ENCODE data around the gene P2RX6. TPM values are rescaled to one million over a fixed set of nuclear protein-coding genes. Genes with fewer than 3 reads are reported as not detected.

The P2RX6 gene
- total and polyA plus RNA-seq, 2 experiments from 2014 or later = 3.3 to 8.0 TPM

GRCh38 chr22:21043860-21044535 lies 29.0 kb downstream of the P2RX6 start:
- peak overlapping the region; percentile 95 for H3K4me2 ChIP-seq
- WGBS (ENCODE audit: low lambda C conversion rate, missing lambda C conversion rate) = 93% methylated on average over 15 of the region's 15 CpGs

GRCh38 chr22:21044931-21045584 lies 30.1 kb downstream of the P2RX6 start:
- Histone ChIP-seq H3K4me2 (peak overlapping the region; percentile 95), H3K9me3 (ENCODE audit: low read depth) (no peaks in the 10 kb centered on the region), H3K27ac (peak overlapping the region; percentile 65), H3K9me2 (replicated peaks; ENCODE audit: insufficient read depth) (no peaks in the 10 kb centered on the region), H4K20me1 (ENCODE audit: insufficient read depth, poor library complexity, severe bottlenecking) (no peaks in the 10 kb centered on the region), H3K79me2 (no peaks in the 10 kb centered on the region), H3K4me1 (ENCODE audit: insufficient read depth) (peaks cover 11% of the 10 kb centered on the region), H3K4me3 (no peak overlapping the region), H2AFZ (peak overlapping the region; percentile 18), H3K27me3 (no peaks in the 10 kb centered on the region), H3K36me3 (replicated peaks; ENCODE audit: insufficient read depth, low read depth) (no peaks in the 10 kb centered on the region)
- 31% methylated on average over 11 of the region's 15 CpGs for WGBS (ENCODE audit: low lambda C conversion rate, missing lambda C conversion rate)
- DNase-seq (ENCODE audit: low spot score) = no peak
- TF ChIP-seq EZH2phosphoT487 (IDR thresholded peaks at IDR 0.05; ENCODE audit: low read depth, severe bottlenecking, unreplicated experiment) (no peak), EZH2 (IDR thresholded peaks at IDR 0.05; ENCODE audit: borderline replicate concordance) (no peak), CTCF (IDR thresholded peaks at IDR 0.05; ENCODE audit: poor library complexity) (no peak)

More at GRCh38 chr22:21043860-21044535, 29.0 kb downstream of the P2RX6 start:
- TF ChIP-seq EZH2 (IDR thresholded peaks at IDR 0.05; ENCODE audit: borderline replicate concordance) (no peak), CTCF (IDR thresholded peaks at IDR 0.05; ENCODE audit: poor library complexity) (no peak), EZH2phosphoT487 (IDR thresholded peaks at IDR 0.05; ENCODE audit: low read depth, severe bottlenecking, unreplicated experiment) (no peak)
- H3K27me3 ChIP-seq = no peaks in the 10 kb centered on the region
- peaks cover 11% of the 10 kb centered on the region for H3K4me1 ChIP-seq (ENCODE audit: insufficient read depth)
- H3K9me3 ChIP-seq (ENCODE audit: low read depth) = no peaks in the 10 kb centered on the region
- no peak for DNase-seq (ENCODE audit: low spot score)
- no peaks in the 10 kb centered on the region for H3K79me2 ChIP-seq
- no peaks in the 10 kb centered on the region for H4K20me1 ChIP-seq (ENCODE audit: insufficient read depth, poor library complexity, severe bottlenecking)
- no peak overlapping the region for H3K4me3 ChIP-seq
- no peaks in the 10 kb centered on the region for H3K36me3 ChIP-seq (replicated peaks; ENCODE audit: insufficient read depth, low read depth)
- peak overlapping the region; percentile 20 for H3K27ac ChIP-seq
- no peak overlapping the region for H2AFZ ChIP-seq
- H3K9me2 ChIP-seq (replicated peaks; ENCODE audit: insufficient read depth) = no peaks in the 10 kb centered on the region

GRCh38 chr22:21045585-21046294 lies 30.8 kb downstream of the P2RX6 start, which contains the start of gene LRRC74B:
Gene LRRC74B (plus strand): TSS chr22:21045946. CDS start chr22:21045987, 41 bp downstream.
- Histone ChIP-seq H3K79me2 (no peaks in the 10 kb centered on the region), H3K27me3 (no peaks in the 10 kb centered on the region), H3K4me2 (peak within 1 kb of the TSS; percentile 95), H3K4me3 (peak within 1 kb of the TSS; percentile 60), H2AFZ (peak within 1 kb of the TSS; percentile 84), H3K9me2 (replicated peaks; ENCODE audit: insufficient read depth) (no peaks in the 10 kb centered on the region), H3K36me3 (replicated peaks; ENCODE audit: insufficient read depth, low read depth) (no peaks in the 10 kb centered on the region), H3K27ac (peak within 1 kb of the TSS; percentile 65), H4K20me1 (ENCODE audit: insufficient read depth, poor library complexity, severe bottlenecking) (no peaks in the 10 kb centered on the region), H3K4me1 (ENCODE audit: insufficient read depth) (peaks cover 11% of the 10 kb centered on the region), H3K9me3 (ENCODE audit: low read depth) (no peaks in the 10 kb centered on the region)
- DNase-seq (ENCODE audit: low spot score) = peak; percentile 93
- TF ChIP-seq CTCF (IDR thresholded peaks at IDR 0.05; ENCODE audit: poor library complexity) (no peak), EZH2phosphoT487 (IDR thresholded peaks at IDR 0.05; ENCODE audit: low read depth, severe bottlenecking, unreplicated experiment) (no peak), EZH2 (IDR thresholded peaks at IDR 0.05; ENCODE audit: borderline replicate concordance) (no peak)
- WGBS (ENCODE audit: low lambda C conversion rate, missing lambda C conversion rate) = 1% methylated on average over 46 of the region's 47 CpGs

Measured in hepatocyte (in vitro differentiated cells).